Measurements from ENCODE around the gene ZSCAN9.

Gene ZSCAN9

DNA sequence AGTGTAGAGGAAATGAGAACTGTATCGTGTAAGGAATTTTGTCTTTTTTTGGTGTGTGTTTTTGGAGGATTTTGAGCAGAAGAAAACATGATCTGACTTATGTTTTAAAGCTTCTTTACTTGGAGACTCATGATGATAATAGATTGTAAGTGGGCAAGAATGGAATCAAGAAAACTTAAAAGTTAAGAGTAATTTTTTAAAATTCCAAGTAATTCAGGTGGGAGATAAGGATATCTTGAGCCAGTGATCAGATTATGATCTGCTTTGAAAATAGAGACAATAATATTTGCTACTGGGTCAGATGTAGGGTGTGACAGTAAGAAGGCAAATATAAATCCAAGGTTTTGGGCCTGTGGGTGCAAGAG is 42.6 kb downstream of the ZSCAN9 start:
- Histone ChIP-seq H3K36me3 (ENCODE audit: insufficient read depth, low read length) (0 out of 2 replicates have a peak, but pooled peaks cover 3% of the 10 kb centered on the region), H3K27ac (ENCODE audit: low read depth, low read length) (peak overlapping the region; percentile 32), H3K27me3 (ENCODE audit: insufficient read depth, low read length) (no peaks in the 10 kb centered on the region), H3K79me2 (ENCODE audit: control insufficient read depth, insufficient read depth, low read length, unreplicated experiment) (peaks cover 25% of the 10 kb centered on the region), H3K4me3 (ENCODE audit: low read depth, low read length) (peak overlapping the region; percentile 85), H2AFZ (ENCODE audit: low read length, unreplicated experiment) (peak overlapping the region; percentile 86), H3K4me1 (ENCODE audit: control insufficient read depth, insufficient read depth, low read length, unreplicated experiment) (peaks cover 18% of the 10 kb centered on the region)

DNA sequence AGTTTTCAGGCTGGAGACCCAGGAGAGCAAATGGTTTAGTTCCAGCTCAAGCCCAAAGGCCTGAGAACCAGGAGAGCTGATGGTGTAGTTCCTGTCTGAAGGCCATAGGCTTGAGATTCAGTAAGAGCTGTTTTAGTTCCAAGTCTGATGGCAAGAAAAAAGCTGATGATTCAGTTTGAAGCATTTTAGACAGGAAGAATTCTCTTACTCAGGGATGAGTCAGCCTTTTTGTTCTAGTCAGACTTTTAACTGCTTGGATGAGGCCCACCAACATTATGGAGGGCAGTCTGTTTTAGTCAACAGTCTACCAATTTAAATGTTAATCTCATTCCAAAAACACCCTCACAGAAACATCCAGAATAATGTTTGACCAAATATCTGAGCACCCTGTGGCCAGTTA is 44.4 kb downstream of the ZSCAN9 start:
- peaks cover 3% of the 10 kb centered on the region; the same call in 1 of the 2 replicates for H3K36me3 ChIP-seq (ENCODE audit: insufficient read depth, low read length)
- H3K79me2 ChIP-seq (ENCODE audit: control insufficient read depth, insufficient read depth, low read length, unreplicated experiment): peaks cover 25% of the 10 kb centered on the region
- peak overlapping the region; percentile 81 for H3K27ac ChIP-seq (ENCODE audit: low read depth, low read length)
- peaks cover 18% of the 10 kb centered on the region for H3K4me1 ChIP-seq (ENCODE audit: control insufficient read depth, insufficient read depth, low read length, unreplicated experiment)
- H3K27me3 ChIP-seq (ENCODE audit: insufficient read depth, low read length): no peaks in the 10 kb centered on the region
- H3K4me3 ChIP-seq (ENCODE audit: low read depth, low read length): no peak overlapping the region
- no peak overlapping the region for H2AFZ ChIP-seq (ENCODE audit: low read length, unreplicated experiment)

DNA sequence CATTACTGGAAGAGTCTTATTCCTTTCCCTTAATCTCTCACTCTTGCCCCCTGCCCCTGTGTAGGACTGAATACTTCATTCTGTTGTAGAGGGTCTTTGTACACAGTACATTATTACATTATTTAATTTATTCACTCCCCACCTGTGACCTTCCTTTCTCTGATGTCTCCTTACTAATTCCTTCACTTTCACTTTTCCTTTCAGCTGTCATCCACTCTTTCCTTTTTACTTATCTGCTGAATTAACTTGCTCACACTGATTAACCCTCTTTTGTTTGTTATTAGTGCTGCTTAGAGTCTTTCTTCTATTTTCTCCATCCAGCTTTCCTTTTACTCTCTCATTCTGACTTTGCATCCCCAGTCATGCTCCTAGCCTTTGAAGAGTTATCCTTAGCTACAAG is 49.8 kb downstream of the ZSCAN9 start:
- Histone ChIP-seq H3K27me3 (ENCODE audit: insufficient read depth, low read length) (no peaks in the 10 kb centered on the region), H2AFZ (ENCODE audit: low read length, unreplicated experiment) (no peak overlapping the region), H3K36me3 (ENCODE audit: insufficient read depth, low read length) (peaks cover 28% of the 10 kb centered on the region), H3K4me3 (ENCODE audit: low read depth, low read length) (no peak overlapping the region), H3K27ac (ENCODE audit: low read depth, low read length) (no peak overlapping the region), H3K4me1 (ENCODE audit: control insufficient read depth, insufficient read depth, low read length, unreplicated experiment) (peaks cover under 1% of the 10 kb centered on the region), H3K79me2 (ENCODE audit: control insufficient read depth, insufficient read depth, low read length, unreplicated experiment) (peaks cover 11% of the 10 kb centered on the region)

DNA sequence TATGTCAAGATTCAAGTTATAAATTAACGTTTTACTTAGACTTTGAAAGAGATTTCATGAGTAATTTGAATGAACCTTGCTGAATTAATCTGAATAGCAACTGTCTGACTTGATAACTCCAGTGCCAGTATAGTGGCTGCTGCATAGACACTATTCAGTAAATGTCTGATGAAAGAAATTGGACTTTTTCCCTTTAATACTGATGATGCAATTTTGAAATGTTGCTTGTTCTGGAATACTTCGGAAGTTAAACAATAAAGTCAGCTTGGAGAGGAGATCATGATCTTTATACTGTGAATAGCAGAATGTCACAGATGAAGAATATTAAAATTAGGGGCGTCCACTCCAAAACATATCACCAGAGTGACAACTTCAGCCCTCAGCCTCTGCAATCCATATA is 52.7 kb downstream of the ZSCAN9 start:
- H2AFZ ChIP-seq (ENCODE audit: low read length, unreplicated experiment): no peak overlapping the region
- no peak overlapping the region for H3K4me3 ChIP-seq (ENCODE audit: low read depth, low read length)
- H3K27me3 ChIP-seq (ENCODE audit: insufficient read depth, low read length): no peaks in the 10 kb centered on the region
- H3K4me1 ChIP-seq (ENCODE audit: control insufficient read depth, insufficient read depth, low read length, unreplicated experiment): peaks cover 3% of the 10 kb centered on the region
- H3K79me2 ChIP-seq (ENCODE audit: control insufficient read depth, insufficient read depth, low read length, unreplicated experiment): peaks cover 10% of the 10 kb centered on the region
- H3K36me3 ChIP-seq (ENCODE audit: insufficient read depth, low read length): peaks cover 26% of the 10 kb centered on the region
- no peak overlapping the region for H3K27ac ChIP-seq (ENCODE audit: low read depth, low read length)

DNA sequence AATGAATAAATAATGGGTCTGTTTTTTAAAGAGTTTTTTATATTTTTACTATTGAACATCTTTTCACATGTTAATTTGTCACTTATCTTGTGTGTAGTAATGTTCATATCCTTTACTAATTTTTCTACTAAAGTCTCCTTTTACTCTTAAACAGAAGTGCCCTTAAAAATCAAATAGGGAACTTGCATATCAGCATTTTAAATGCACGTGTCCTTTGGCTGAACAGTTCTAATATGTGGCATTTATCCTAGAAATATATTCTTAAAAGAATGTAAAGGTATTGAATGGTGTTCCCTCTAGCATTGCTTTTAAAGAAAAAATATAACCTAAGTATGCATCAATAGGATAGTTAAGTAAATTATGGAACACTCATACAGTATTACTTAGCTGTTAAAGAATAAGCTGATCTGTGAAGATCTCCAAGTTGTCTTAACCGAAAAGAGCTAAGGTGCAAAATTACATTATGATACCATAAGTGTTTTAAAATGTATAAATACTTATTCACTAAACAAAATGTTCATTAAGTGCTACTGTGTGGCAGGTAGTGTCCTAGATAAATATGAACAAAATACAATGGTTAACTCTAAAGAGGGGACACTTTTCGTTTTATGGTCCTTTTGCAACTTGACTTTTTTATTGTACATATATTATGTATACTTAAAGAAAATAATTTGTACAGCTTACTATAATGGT is 55.7 kb downstream of the ZSCAN9 start:
- H3K27ac ChIP-seq (ENCODE audit: low read depth, low read length): no peak overlapping the region
- peak overlapping the region; percentile 89 for H3K4me3 ChIP-seq (ENCODE audit: low read depth, low read length)
- H3K79me2 ChIP-seq (ENCODE audit: control insufficient read depth, insufficient read depth, low read length, unreplicated experiment): peaks cover 14% of the 10 kb centered on the region
- no peaks in the 10 kb centered on the region for H3K27me3 ChIP-seq (ENCODE audit: insufficient read depth, low read length)
- H2AFZ ChIP-seq (ENCODE audit: low read length, unreplicated experiment): peak overlapping the region; percentile 71
- H3K36me3 ChIP-seq (ENCODE audit: insufficient read depth, low read length): peaks cover 39% of the 10 kb centered on the region
- H3K4me1 ChIP-seq (ENCODE audit: control insufficient read depth, insufficient read depth, low read length, unreplicated experiment): peaks cover 6% of the 10 kb centered on the region

DNA sequence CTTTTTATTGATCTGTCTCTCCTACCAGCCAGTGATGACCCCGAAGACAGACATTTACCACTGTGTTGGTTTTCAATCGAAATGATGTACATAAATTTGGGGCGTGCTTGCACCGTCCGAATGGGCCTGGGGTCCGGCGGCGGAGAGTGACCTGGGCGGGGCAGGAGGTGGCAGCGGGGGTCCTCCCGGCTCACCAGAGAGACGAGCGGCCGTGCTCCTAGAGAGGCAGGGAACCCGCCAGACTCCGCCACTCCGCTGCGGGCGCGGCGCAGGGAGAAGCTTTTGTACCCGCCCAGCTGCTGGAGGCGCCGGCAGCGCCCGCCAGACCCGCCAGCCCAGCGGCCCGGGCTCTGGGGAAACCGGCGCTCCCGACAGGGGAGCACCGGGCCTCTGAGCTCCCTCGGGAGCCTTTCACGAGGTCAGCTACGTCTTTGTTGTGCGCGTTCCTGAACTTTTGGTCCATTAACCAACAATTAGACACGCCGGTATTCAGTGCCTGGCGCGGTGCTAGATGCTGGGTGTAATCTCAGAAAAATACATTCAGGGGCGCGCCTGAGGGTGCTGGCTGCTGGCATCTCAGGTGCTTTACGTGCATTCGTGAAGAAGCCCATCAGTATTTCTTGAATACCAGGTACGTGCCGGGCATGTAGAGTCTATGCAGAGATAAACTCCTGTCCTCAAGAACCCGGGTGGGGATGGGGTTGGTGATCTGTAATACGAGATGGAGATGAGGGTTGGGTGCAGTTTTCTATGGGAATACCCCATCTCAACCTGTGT is 56.4 kb downstream of the ZSCAN9 start, which contains the start of gene PGBD1:
Gene PGBD1 (plus strand): TSS at position 285 of the 777 bp plus-strand sequence. CDS start 2,242 bp downstream, outside the sequence.
- H3K36me3 ChIP-seq (ENCODE audit: insufficient read depth, low read length): peaks cover 37% of the 10 kb centered on the region
- H3K4me3 ChIP-seq (ENCODE audit: low read depth, low read length): peak within 1 kb of the TSS; percentile 89
- H2AFZ ChIP-seq (ENCODE audit: low read length, unreplicated experiment): peak within 1 kb of the TSS; percentile 71
- no peak within 1 kb of the TSS for H3K27ac ChIP-seq (ENCODE audit: low read depth, low read length)
- peaks cover 6% of the 10 kb centered on the region for H3K4me1 ChIP-seq (ENCODE audit: control insufficient read depth, insufficient read depth, low read length, unreplicated experiment)
- H3K27me3 ChIP-seq (ENCODE audit: insufficient read depth, low read length): no peaks in the 10 kb centered on the region
- H3K79me2 ChIP-seq (ENCODE audit: control insufficient read depth, insufficient read depth, low read length, unreplicated experiment): peaks cover 14% of the 10 kb centered on the region

DNA sequence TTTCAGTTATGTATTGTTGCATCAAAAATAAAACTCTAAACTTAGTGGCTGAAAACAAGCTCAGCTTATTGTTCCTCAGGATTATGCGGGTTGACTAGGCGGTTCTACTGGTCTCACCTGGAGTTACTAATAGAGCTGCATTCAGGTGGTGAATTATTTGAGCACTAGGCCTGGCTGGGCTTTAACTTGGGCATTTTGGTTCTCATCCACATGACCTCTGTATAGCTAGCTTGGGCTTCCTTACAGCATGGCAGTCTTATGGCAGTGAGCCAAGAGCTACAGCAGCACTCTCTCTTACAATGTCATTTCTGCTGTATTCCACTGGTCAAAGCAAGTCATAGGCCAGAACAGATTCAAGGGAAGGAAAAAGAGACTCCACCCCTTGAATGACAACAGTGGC is 57.9 kb downstream of the ZSCAN9 start:
- H3K27me3 ChIP-seq (ENCODE audit: insufficient read depth, low read length): no peaks in the 10 kb centered on the region
- no peak overlapping the region for H3K27ac ChIP-seq (ENCODE audit: low read depth, low read length)
- H3K79me2 ChIP-seq (ENCODE audit: control insufficient read depth, insufficient read depth, low read length, unreplicated experiment): peaks cover 14% of the 10 kb centered on the region
- H3K4me1 ChIP-seq (ENCODE audit: control insufficient read depth, insufficient read depth, low read length, unreplicated experiment): peaks cover 6% of the 10 kb centered on the region
- peaks cover 40% of the 10 kb centered on the region for H3K36me3 ChIP-seq (ENCODE audit: insufficient read depth, low read length)
- H3K4me3 ChIP-seq (ENCODE audit: low read depth, low read length): peak overlapping the region; percentile 89
- no peak overlapping the region for H2AFZ ChIP-seq (ENCODE audit: low read length, unreplicated experiment)

Measured in ACC112 (cell line).